Prostate gland (tissue), 2 donors: ENCODE measurements around the gene SLC34A3.

Source experiments
- CTCF ChIP-seq, 4 experiments: fragments of 200-600 bp in 2 of 4; fragments of 450-650 bp in 2 of 4; sonication (generic) in 2 of 4; IDR thresholded peaks; 1 replicate in 3 of 4; 2 replicates in 1 of 4; pipeline ENCODE4 v1.5.1; 2016 to 2019; ENCODE audit warnings: antibody characterized with exemption in 4 of 4, mild to moderate bottlenecking in 2 of 4, moderate library complexity in 2 of 4
- POLR2A ChIP-seq: fragments of 450-650 bp; IDR thresholded peaks from one replicate; pipeline ENCODE4 v1.6.1; 2016; ENCODE audit warnings: antibody characterized with exemption, mild to moderate bottlenecking
- POLR2AphosphoS5 ChIP-seq: sonication (generic); formaldehyde crosslinking; IDR thresholded peaks from one replicate; pipeline ENCODE4 v1.6.1; 2017; ENCODE audit warnings: antibody characterized with exemption

- peak; percentile 96 for TF ChIP-seq POLR2AphosphoS5
- peak in 1 of 4 experiments; percentile 13 for TF ChIP-seq CTCF (IDR thresholded peaks at IDR 0.05)
- peak; percentile 71 for TF ChIP-seq POLR2A
These were observed 25.3 kb upstream of the SLC34A3 start, which contains the start of the genes NDOR1 and TMEM203 for GRCh38 chr9:137205126-137206069.
